MM.1S (cell line): ENCODE measurements around the gene MRPS18A.

Experiments
- EZH2 ChIP-seq: fragments of 300-600 bp; sonication (generic); optimal IDR thresholded peaks from 2 replicates; pipeline ENCODE3; 2017; ENCODE audit warnings: low read depth, mild to moderate bottlenecking, antibody characterized with exemption, low read length, mixed read lengths
- EZH2phosphoT487 ChIP-seq: fragments of 300-600 bp; sonication (generic); IDR thresholded peaks from 2 replicates; pipeline ENCODE4 v1.6.1; 2018; ENCODE audit warnings: antibody characterized with exemption, low read length
- TF ChIP-seq, protein P1 (sequence below): fragments of 300-600 bp; sonication (generic); IDR thresholded peaks from 2 replicates; pipeline ENCODE4 v1.5.1; 2016; ENCODE audit warnings: antibody characterized with exemption, low read length, mixed read lengths

DNA sequence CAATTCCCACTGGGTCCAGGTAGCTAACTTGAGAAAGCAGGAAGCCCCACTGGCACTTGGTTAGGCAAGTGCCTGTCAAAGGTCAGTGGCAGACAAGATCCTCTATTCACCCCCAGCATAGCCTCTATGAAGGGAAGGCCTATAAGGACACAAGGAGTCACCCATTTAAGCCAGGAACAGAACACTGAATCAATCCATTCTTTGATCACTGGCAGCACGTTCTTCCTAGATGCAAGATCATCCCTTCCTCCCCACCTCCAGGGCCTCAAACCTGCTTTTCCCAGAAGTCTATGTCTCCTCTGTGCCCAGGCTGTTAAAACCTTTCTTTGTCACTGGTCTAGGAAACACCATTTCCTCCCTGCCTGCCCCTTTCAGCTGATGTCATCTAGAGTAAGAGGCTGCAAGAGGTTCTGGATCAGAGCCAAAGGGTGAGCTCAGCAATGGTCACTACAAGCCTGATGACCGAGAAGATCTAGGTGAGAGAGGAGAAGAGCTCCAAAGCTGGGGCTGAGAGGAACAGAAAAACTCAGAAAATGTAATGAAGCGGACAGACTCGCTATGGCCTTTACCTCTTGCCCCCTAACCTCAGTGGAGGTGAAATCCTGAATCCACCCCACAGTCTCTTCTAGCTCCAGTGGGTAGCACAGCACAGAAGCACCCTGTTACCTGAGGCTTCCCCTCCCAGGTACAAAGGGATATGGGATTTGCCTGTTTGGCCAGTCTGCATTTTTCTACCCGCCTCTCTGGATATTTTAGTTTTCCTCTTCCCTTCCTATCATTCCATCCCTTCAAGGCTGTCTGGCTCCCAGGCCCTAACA lies 60.4 kb downstream of the MRPS18A start:
- TF ChIP-seq, protein P1, sequence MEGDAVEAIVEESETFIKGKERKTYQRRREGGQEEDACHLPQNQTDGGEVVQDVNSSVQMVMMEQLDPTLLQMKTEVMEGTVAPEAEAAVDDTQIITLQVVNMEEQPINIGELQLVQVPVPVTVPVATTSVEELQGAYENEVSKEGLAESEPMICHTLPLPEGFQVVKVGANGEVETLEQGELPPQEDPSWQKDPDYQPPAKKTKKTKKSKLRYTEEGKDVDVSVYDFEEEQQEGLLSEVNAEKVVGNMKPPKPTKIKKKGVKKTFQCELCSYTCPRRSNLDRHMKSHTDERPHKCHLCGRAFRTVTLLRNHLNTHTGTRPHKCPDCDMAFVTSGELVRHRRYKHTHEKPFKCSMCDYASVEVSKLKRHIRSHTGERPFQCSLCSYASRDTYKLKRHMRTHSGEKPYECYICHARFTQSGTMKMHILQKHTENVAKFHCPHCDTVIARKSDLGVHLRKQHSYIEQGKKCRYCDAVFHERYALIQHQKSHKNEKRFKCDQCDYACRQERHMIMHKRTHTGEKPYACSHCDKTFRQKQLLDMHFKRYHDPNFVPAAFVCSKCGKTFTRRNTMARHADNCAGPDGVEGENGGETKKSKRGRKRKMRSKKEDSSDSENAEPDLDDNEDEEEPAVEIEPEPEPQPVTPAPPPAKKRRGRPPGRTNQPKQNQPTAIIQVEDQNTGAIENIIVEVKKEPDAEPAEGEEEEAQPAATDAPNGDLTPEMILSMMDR: no peak
- TF ChIP-seq EZH2 (no peak), EZH2phosphoT487 (no peak)
